ENCODE data around the gene NAA50.
A peak's percentile ranks its signal among the peaks of the same experiment; 100 is the strongest.

The NAA50 gene

GRCh38 chr3:113754494-113755159, 8.6 kb upstream of the NAA50 start:
- TF ChIP-seq FOXK2 (IDR thresholded peaks at IDR 0.05) (no peak), FOXA1 (IDR thresholded peaks at IDR 0.05) (no peak), L3MBTL2 (conservative IDR thresholded peaks at IDR 0.05) (no peak), ARNT (IDR thresholded peaks at IDR 0.05) (no peak), FOXM1 (IDR thresholded peaks at IDR 0.05; ENCODE audit: borderline replicate concordance) (no peak), TARDBP (IDR thresholded peaks at IDR 0.05) (no peak), PKNOX1 (IDR thresholded peaks at IDR 0.05) (no peak)
- ChIA-PET CTCF (no interaction called here), POLR2A (no interaction called here)
- no peak for DNase-seq (ENCODE audit: extremely low spot score)

- no peak for DNase-seq (ENCODE audit: extremely low spot score)
- POLR2A ChIA-PET, result no interaction called here
- TF ChIP-seq ZNF384 (IDR thresholded peaks at IDR 0.05) (no peak), HDGF (IDR thresholded peaks at IDR 0.05; ENCODE audit: borderline replicate concordance) (no peak), BHLHE40 (IDR thresholded peaks at IDR 0.05; ENCODE audit: borderline replicate concordance) (no peak), NFRKB (IDR thresholded peaks at IDR 0.05) (no peak)
- CTCF ChIA-PET, result no interaction called here
These were observed 7.4 kb upstream of the NAA50 start for GRCh38 chr3:113753376-113753985.

DNA sequence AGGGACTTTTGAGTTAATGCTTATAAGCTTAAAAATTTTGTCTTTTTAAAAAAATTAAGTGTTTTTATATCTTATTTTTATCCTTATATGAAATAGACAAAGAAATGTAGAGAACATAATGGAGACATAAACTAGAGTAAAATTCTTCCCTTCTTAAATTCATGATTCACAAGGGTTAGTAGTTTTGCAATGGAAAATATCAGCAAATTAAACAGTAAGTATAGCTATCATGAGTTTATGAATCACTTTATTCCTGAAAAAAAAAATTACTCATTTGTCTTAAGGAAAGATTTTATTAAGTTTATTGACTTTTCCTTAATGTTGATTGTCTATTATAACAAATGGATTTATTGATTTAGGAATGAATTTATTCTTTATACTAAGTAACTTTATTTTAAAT, 5.1 kb upstream of the NAA50 start:
- POLR2A ChIA-PET, result no interaction called here
- TF ChIP-seq ZNF384 (IDR thresholded peaks at IDR 0.05), result no peak
- TF ChIP-seq SUZ12 (IDR thresholded peaks at IDR 0.05), result no peak
- no peak for TF ChIP-seq NFRKB (IDR thresholded peaks at IDR 0.05)
- no peak for TF ChIP-seq PKNOX1 (IDR thresholded peaks at IDR 0.05)
- no peak for TF ChIP-seq FOXM1 (IDR thresholded peaks at IDR 0.05; ENCODE audit: borderline replicate concordance)
- TF ChIP-seq ELF4 (IDR thresholded peaks at IDR 0.05), result no peak
- TF ChIP-seq BHLHE40 (IDR thresholded peaks at IDR 0.05; ENCODE audit: borderline replicate concordance), result no peak
- TF ChIP-seq SP1 (IDR thresholded peaks at IDR 0.05), result no peak
- TF ChIP-seq CTBP1 (IDR thresholded peaks at IDR 0.05; ENCODE audit: borderline replicate concordance), result no peak
- no peak for TF ChIP-seq ARNT (IDR thresholded peaks at IDR 0.05)
- no peak for TF ChIP-seq FOXK2 (IDR thresholded peaks at IDR 0.05)
- TF ChIP-seq TARDBP (IDR thresholded peaks at IDR 0.05), result no peak
- CTCF ChIA-PET, result interaction anchor here (0.6 kb wide), 1 partner anchor 104 kb away, joined by 3 read pairs; no protein-coding TSS in a partner anchor

GRCh38 chr3:113747283-113748046, 1.4 kb upstream of the NAA50 start:
- ChIA-PET POLR2A (interaction anchor here (0.6 to 1.7 kb wide), 10 partner anchors 9 to 272 kb away, joined by 3 to 7 read pairs (median 4); partner anchors contain the start of gene USF3), CTCF (interaction anchor here (0.9 kb wide), 1 partner anchor 12 kb away, joined by 3 read pairs; no protein-coding TSS in a partner anchor)
- TF ChIP-seq FOXM1 (IDR thresholded peaks at IDR 0.05; ENCODE audit: borderline replicate concordance) (no peak), ZNF384 (IDR thresholded peaks at IDR 0.05) (no peak), LEF1 (IDR thresholded peaks at IDR 0.05; ENCODE audit: borderline replicate concordance) (no peak), BHLHE40 (IDR thresholded peaks at IDR 0.05; ENCODE audit: borderline replicate concordance) (no peak), TARDBP (IDR thresholded peaks at IDR 0.05) (no peak), ELF4 (IDR thresholded peaks at IDR 0.05) (no peak), PKNOX1 (IDR thresholded peaks at IDR 0.05) (no peak), HDGF (IDR thresholded peaks at IDR 0.05; ENCODE audit: borderline replicate concordance) (no peak), NFRKB (IDR thresholded peaks at IDR 0.05) (no peak), L3MBTL2 (conservative IDR thresholded peaks at IDR 0.05) (no peak), CTBP1 (IDR thresholded peaks at IDR 0.05; ENCODE audit: borderline replicate concordance) (no peak), FOXK2 (IDR thresholded peaks at IDR 0.05) (no peak)
- DNase-seq (ENCODE audit: extremely low spot score), result peak; percentile 7

More for the DNA sequence above, 5.1 kb upstream of the NAA50 start:
- no peak for DNase-seq (ENCODE audit: extremely low spot score)

DNA sequence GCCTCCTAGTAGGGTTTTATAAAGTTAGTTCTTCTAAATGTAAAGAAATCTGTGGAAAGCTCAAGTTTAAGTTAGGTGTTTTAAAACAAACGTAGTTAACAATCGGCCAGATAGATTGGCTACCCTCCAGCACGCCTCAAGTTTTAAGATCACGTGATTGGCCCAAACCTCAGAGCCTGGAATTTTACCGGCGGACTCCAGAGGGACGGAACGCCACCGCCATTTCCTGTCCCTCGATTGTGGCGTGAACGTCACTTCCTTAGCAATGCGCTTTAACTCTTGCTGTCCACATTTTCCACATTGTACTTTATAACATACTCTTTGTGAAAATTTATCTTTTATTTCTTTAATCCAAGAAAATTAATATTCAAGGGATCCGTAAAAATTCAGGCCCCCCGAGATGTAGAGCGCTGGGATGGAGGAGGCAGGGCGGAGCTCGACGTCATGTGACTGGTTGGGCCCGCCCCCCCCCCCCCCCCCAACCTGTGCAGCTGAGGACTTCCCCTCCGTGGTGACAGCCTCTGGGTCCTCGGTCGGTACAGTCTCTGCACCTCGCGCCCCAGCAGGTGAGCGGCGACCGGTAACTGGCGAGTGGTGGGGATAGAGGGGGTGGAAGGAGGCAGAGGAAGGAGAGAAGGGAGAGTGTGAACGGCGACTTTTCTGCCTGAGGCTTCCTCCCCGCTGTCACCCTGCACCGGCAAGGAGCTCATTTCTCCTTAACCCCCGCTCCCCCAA, 666 bp upstream of the NAA50 start, which contains the start of gene ATP6V1A:
Gene ATP6V1A, plus strand, starts transcription at position 488 of the 735 bp plus-strand sequence. CDS start 31,719 bp downstream, outside the sequence.
- peak; percentile 75 for DNase-seq (ENCODE audit: extremely low spot score)
- POLR2A ChIA-PET, result interaction anchor here (0.6 to 1.7 kb wide), 11 partner anchors 9 to 309 kb away, joined by 3 to 7 read pairs (median 4); partner anchors contain the start of genes CCDC191, QTRT2 and USF3
- no peak for TF ChIP-seq FOXM1 (IDR thresholded peaks at IDR 0.05; ENCODE audit: borderline replicate concordance)
- no peak for TF ChIP-seq FOXA1 (IDR thresholded peaks at IDR 0.05)
- TF ChIP-seq NFRKB (IDR thresholded peaks at IDR 0.05), result peak; percentile 73
- no peak for TF ChIP-seq SP1 (IDR thresholded peaks at IDR 0.05)
- no peak for TF ChIP-seq ARNT (IDR thresholded peaks at IDR 0.05)
- no peak for TF ChIP-seq CTBP1 (IDR thresholded peaks at IDR 0.05; ENCODE audit: borderline replicate concordance)
- TF ChIP-seq TARDBP (IDR thresholded peaks at IDR 0.05), result no peak
- TF ChIP-seq BHLHE40 (IDR thresholded peaks at IDR 0.05; ENCODE audit: borderline replicate concordance), result no peak
- TF ChIP-seq L3MBTL2 (conservative IDR thresholded peaks at IDR 0.05), result peak; percentile 91
- no peak for TF ChIP-seq SUZ12 (IDR thresholded peaks at IDR 0.05)
- TF ChIP-seq ELF4 (IDR thresholded peaks at IDR 0.05), result no peak
- no peak for TF ChIP-seq ZNF384 (IDR thresholded peaks at IDR 0.05)
- TF ChIP-seq FOXK2 (IDR thresholded peaks at IDR 0.05), result no peak
- TF ChIP-seq LEF1 (IDR thresholded peaks at IDR 0.05; ENCODE audit: borderline replicate concordance), result no peak
- TF ChIP-seq HDGF (IDR thresholded peaks at IDR 0.05; ENCODE audit: borderline replicate concordance), result no peak
- CTCF ChIA-PET, result interaction anchor here (0.9 to 2.4 kb wide), 2 partner anchors 11 kb away, joined by 3 to 14 read pairs; no protein-coding TSS in a partner anchor

All from HEK293T (cell line).